ENCODE data around the gene CELF4. TPM values are rescaled to one million over a fixed set of nuclear protein-coding genes. Genes with fewer than 3 reads are reported as not detected.

Gene CELF4
- total and polyA plus RNA-seq, 5 donors from 2014 or later = 0.08 to 0.30 (median 0.08) TPM; not detected in 2

- H3K4me3 Mint-ChIP-seq = no peak overlapping the region
- H3K4me1 Mint-ChIP-seq = peaks cover 0 to 6% (median 0%) of the 10 kb centered on the region in 4 donors
- no peaks in the 10 kb centered on the region for H3K36me3 Mint-ChIP-seq
- H3K9me3 Mint-ChIP-seq = peaks cover 0 to 2% (median 0%) of the 10 kb centered on the region in 7 donors
- no peak overlapping the region for H3K27ac ChIP-seq (ENCODE audit: insufficient read depth, low read length, poor library complexity, severe bottlenecking)
- H3K36me3 ChIP-seq (ENCODE audit: control insufficient read depth, insufficient read depth, low read length) = no peaks in the 10 kb centered on the region
- no peaks in the 10 kb centered on the region for H3K4me1 ChIP-seq (ENCODE audit: control insufficient read depth, insufficient read depth, low read length, poor library complexity, severe bottlenecking)
- no peaks in the 10 kb centered on the region for H3K27me3 ChIP-seq (ENCODE audit: control insufficient read depth, insufficient read depth, low read length)
- H3K27ac Mint-ChIP-seq = no peak overlapping the region
- H3K4me3 ChIP-seq (ENCODE audit: low read depth, low read length) = no peak overlapping the region
- ATAC-seq (ENCODE audit: low read depth in 2 of 2) = no peak
- peaks cover 24% of the 10 kb centered on the region for H3K27me3 Mint-ChIP-seq
- DNase-seq = no peak
- H3K9me3 ChIP-seq (ENCODE audit: control insufficient read depth in 2 of 2, low read length in 2 of 2) = no peaks in the 10 kb centered on the region
Observed at GRCh38 chr18:37392648-37393047, 172.9 kb downstream of the CELF4 start.

- Mint-ChIP-seq H3K27me3 (peaks cover 24% of the 10 kb centered on the region), H3K9me3 (peaks cover 0 to 2% (median 0%) of the 10 kb centered on the region in 7 donors), H3K4me3 (no peak overlapping the region), H3K36me3 (no peaks in the 10 kb centered on the region), H3K27ac (no peak overlapping the region), H3K4me1 (peaks cover 0 to 6% (median 0%) of the 10 kb centered on the region in 4 donors)
- Histone ChIP-seq H3K27me3 (ENCODE audit: control insufficient read depth, insufficient read depth, low read length) (no peaks in the 10 kb centered on the region), H3K36me3 (ENCODE audit: control insufficient read depth, insufficient read depth, low read length) (no peaks in the 10 kb centered on the region), H3K4me3 (ENCODE audit: low read depth, low read length) (no peak overlapping the region), H3K27ac (ENCODE audit: insufficient read depth, low read length, poor library complexity, severe bottlenecking) (no peak overlapping the region), H3K4me1 (ENCODE audit: control insufficient read depth, insufficient read depth, low read length, poor library complexity, severe bottlenecking) (no peaks in the 10 kb centered on the region), H3K9me3 (ENCODE audit: control insufficient read depth in 2 of 2, low read length in 2 of 2) (no peaks in the 10 kb centered on the region)
- DNase-seq (no peak), ATAC-seq (ENCODE audit: low read depth in 2 of 2) (no peak)
Observed at GRCh38 chr18:37391698-37392548, 173.7 kb downstream of the CELF4 start.

DNA sequence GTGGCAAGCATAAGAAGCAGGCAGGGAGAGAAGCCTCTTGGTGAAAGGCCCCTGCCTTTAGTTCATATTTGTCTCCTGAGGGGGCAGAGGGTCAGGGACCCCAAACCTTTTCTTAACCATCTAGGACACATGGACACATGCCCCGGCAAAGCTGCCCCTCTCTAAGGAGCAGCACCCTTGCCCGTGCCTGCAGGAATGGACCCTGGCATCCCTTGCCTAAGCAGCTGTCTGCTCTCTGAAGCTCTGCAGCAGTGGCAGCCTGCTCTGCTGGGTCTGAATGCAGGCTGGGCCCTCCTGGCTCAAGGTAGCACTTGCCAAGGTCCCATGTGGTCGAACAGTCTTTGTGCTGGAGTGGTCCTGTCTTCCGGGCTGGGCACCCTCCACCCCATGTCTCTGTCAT is 174.4 kb downstream of the CELF4 start:
- no peaks in the 10 kb centered on the region for H3K4me1 ChIP-seq (ENCODE audit: control insufficient read depth, insufficient read depth, low read length, poor library complexity, severe bottlenecking)
- H3K4me3 ChIP-seq (ENCODE audit: low read depth, low read length) = no peak overlapping the region
- H3K27me3 ChIP-seq (ENCODE audit: control insufficient read depth, insufficient read depth, low read length) = no peaks in the 10 kb centered on the region
- Mint-ChIP-seq H3K27me3 (peaks cover 24% of the 10 kb centered on the region), H3K4me1 (peaks cover 0 to 6% (median 0%) of the 10 kb centered on the region in 4 donors), H3K9me3 (peaks cover 0 to 2% (median 0%) of the 10 kb centered on the region in 7 donors), H3K4me3 (no peak overlapping the region), H3K27ac (no peak overlapping the region), H3K36me3 (no peaks in the 10 kb centered on the region)
- ATAC-seq (ENCODE audit: low read depth in 2 of 2) (no peak), DNase-seq (no peak)
- H3K36me3 ChIP-seq (ENCODE audit: control insufficient read depth, insufficient read depth, low read length) = no peaks in the 10 kb centered on the region
- no peak overlapping the region for H3K27ac ChIP-seq (ENCODE audit: insufficient read depth, low read length, poor library complexity, severe bottlenecking)
- no peaks in the 10 kb centered on the region for H3K9me3 ChIP-seq (ENCODE audit: control insufficient read depth in 2 of 2, low read length in 2 of 2)

GRCh38 chr18:37390687-37391086 is 174.9 kb downstream of the CELF4 start:
- Histone ChIP-seq H3K27ac (ENCODE audit: insufficient read depth, low read length, poor library complexity, severe bottlenecking) (no peak overlapping the region), H3K9me3 (ENCODE audit: control insufficient read depth in 2 of 2, low read length in 2 of 2) (no peaks in the 10 kb centered on the region), H3K4me3 (ENCODE audit: low read depth, low read length) (no peak overlapping the region), H3K36me3 (ENCODE audit: control insufficient read depth, insufficient read depth, low read length) (no peaks in the 10 kb centered on the region), H3K4me1 (ENCODE audit: control insufficient read depth, insufficient read depth, low read length, poor library complexity, severe bottlenecking) (no peaks in the 10 kb centered on the region), H3K27me3 (ENCODE audit: control insufficient read depth, insufficient read depth, low read length) (no peaks in the 10 kb centered on the region)
- Mint-ChIP-seq H3K27ac (no peak overlapping the region), H3K9me3 (peaks cover 0 to 2% (median 0%) of the 10 kb centered on the region in 7 donors), H3K36me3 (no peaks in the 10 kb centered on the region), H3K4me1 (peaks cover 0 to 6% (median 0%) of the 10 kb centered on the region in 4 donors), H3K4me3 (no peak overlapping the region), H3K27me3 (peaks cover 21% of the 10 kb centered on the region)
- DNase-seq (no peak), ATAC-seq (ENCODE audit: low read depth in 2 of 2) (no peak)

DNA sequence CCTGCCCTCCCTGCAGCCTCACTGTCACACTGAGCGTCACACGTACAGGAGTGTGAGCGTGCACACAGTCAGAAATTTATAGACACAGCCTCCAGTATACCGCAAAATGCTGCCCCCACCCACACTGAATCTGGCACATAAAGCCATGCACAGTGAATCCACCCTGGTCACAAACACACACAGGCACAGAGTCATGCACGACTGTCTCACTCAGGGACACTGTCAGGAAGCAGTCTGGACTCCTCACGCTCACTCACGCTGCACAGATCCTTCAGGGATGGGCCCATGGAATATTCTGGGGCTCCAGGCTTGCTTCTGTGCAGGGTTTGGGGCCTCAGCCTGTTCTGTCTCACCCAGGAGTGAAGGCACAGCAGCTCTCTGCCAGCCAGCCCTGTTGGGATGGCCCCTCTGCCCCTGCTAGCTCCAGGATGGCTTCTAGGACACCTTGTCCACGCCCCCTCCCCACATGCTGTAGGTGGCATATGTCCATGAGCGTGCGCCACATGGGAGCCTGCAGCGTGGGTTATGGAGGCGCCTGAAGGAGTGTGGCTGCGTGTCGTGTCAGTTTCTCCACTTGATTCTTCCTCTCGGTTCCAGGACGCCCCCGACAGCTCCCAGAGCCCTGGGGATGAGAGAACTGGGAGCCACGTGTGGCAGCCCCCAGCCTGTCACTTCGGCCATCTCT is 175.8 kb downstream of the CELF4 start:
- Histone ChIP-seq H3K4me3 (ENCODE audit: low read depth, low read length) (no peak overlapping the region), H3K9me3 (ENCODE audit: control insufficient read depth in 2 of 2, low read length in 2 of 2) (no peaks in the 10 kb centered on the region), H3K36me3 (ENCODE audit: control insufficient read depth, insufficient read depth, low read length) (no peaks in the 10 kb centered on the region), H3K27ac (ENCODE audit: insufficient read depth, low read length, poor library complexity, severe bottlenecking) (no peak overlapping the region), H3K27me3 (ENCODE audit: control insufficient read depth, insufficient read depth, low read length) (no peaks in the 10 kb centered on the region), H3K4me1 (ENCODE audit: control insufficient read depth, insufficient read depth, low read length, poor library complexity, severe bottlenecking) (no peaks in the 10 kb centered on the region)
- ATAC-seq (ENCODE audit: low read depth in 2 of 2) = no peak
- Mint-ChIP-seq H3K36me3 (no peaks in the 10 kb centered on the region), H3K27ac (no peak overlapping the region), H3K9me3 (peaks cover 0 to 2% (median 0%) of the 10 kb centered on the region in 7 donors), H3K4me3 (no peak overlapping the region), H3K27me3 (peaks cover 12% of the 10 kb centered on the region), H3K4me1 (peaks cover 0 to under 1% (median 0%) of the 10 kb centered on the region in 4 donors)
- DNase-seq = no peak

GRCh38 chr18:37389041-37389440 is 176.6 kb downstream of the CELF4 start:
- H3K27me3 ChIP-seq (ENCODE audit: control insufficient read depth, insufficient read depth, low read length) = no peaks in the 10 kb centered on the region
- Mint-ChIP-seq H3K27ac (no peak overlapping the region), H3K4me3 (no peak overlapping the region), H3K4me1 (no peaks in the 10 kb centered on the region), H3K9me3 (peaks cover 0 to 2% (median 0%) of the 10 kb centered on the region in 7 donors), H3K36me3 (no peaks in the 10 kb centered on the region), H3K27me3 (peaks cover 10% of the 10 kb centered on the region)
- DNase-seq (no peak), ATAC-seq (ENCODE audit: low read depth in 2 of 2) (no peak)
- no peaks in the 10 kb centered on the region for H3K36me3 ChIP-seq (ENCODE audit: control insufficient read depth, insufficient read depth, low read length)
- H3K4me1 ChIP-seq (ENCODE audit: control insufficient read depth, insufficient read depth, low read length, poor library complexity, severe bottlenecking) = no peaks in the 10 kb centered on the region
- H3K4me3 ChIP-seq (ENCODE audit: low read depth, low read length) = no peak overlapping the region
- no peaks in the 10 kb centered on the region for H3K9me3 ChIP-seq (ENCODE audit: control insufficient read depth in 2 of 2, low read length in 2 of 2)
- H3K27ac ChIP-seq (ENCODE audit: insufficient read depth, low read length, poor library complexity, severe bottlenecking) = no peak overlapping the region

GRCh38 chr18:37388413-37388812 is 177.2 kb downstream of the CELF4 start:
- ATAC-seq (ENCODE audit: low read depth in 2 of 2) (no peak), DNase-seq (no peak)
- H3K27me3 ChIP-seq (ENCODE audit: control insufficient read depth, insufficient read depth, low read length) = no peaks in the 10 kb centered on the region
- H3K27ac ChIP-seq (ENCODE audit: insufficient read depth, low read length, poor library complexity, severe bottlenecking) = no peak overlapping the region
- Mint-ChIP-seq H3K27me3 (peaks cover 6% of the 10 kb centered on the region), H3K36me3 (no peaks in the 10 kb centered on the region), H3K4me3 (no peak overlapping the region), H3K27ac (peak overlapping the region in 1 of 3 donors; percentile 22), H3K9me3 (peaks cover 0 to 2% (median 0%) of the 10 kb centered on the region in 7 donors), H3K4me1 (peaks cover 0 to 2% (median 0%) of the 10 kb centered on the region in 4 donors)
- no peak overlapping the region for H3K4me3 ChIP-seq (ENCODE audit: low read depth, low read length)
- no peaks in the 10 kb centered on the region for H3K4me1 ChIP-seq (ENCODE audit: control insufficient read depth, insufficient read depth, low read length, poor library complexity, severe bottlenecking)
- no peaks in the 10 kb centered on the region for H3K36me3 ChIP-seq (ENCODE audit: control insufficient read depth, insufficient read depth, low read length)
- no peaks in the 10 kb centered on the region for H3K9me3 ChIP-seq (ENCODE audit: control insufficient read depth in 2 of 2, low read length in 2 of 2)
